Kidney (tissue), 14 donors: Measurements from ENCODE around the gene GALNT17. TPM values are rescaled to one million over a fixed set of nuclear protein-coding genes. Genes with fewer than 3 reads are reported as not detected.

Experiments used
- DNase-seq, 5 donors: peaks; one replicate each; pipeline ENCODE4 v3.0.0-alpha.2; 2013 to 2020
- FAIRE-seq: peaks from 2 replicates; lab custom pipeline; 2012; peaks lifted over from hg19 to GRCh38; lab: Jason Lieb, UNC
- H3K27ac ChIP-seq, 2 donors: one replicate each; pipeline ENCODE4 v1.7.0; 2013; ENCODE audit warnings: low read depth in 2 of 2, low read length in 2 of 2, inconsistent platforms in 1 of 2
- H3K27me3 ChIP-seq: one replicate; pipeline ENCODE4 v1.7.1; 2013; ENCODE audit warnings: low read length, inconsistent platforms; ENCODE audit not compliant: control insufficient read depth, insufficient read depth
- H3K36me3 ChIP-seq, 3 donors: one replicate each; pipeline versions ENCODE4 v1.7.0 to v1.7.1; 2013; ENCODE audit warnings: low read length in 3 of 3, control low read depth in 1 of 3, inconsistent platforms in 1 of 3; ENCODE audit not compliant: insufficient read depth in 3 of 3, control insufficient read depth in 2 of 3
- H3K4me1 ChIP-seq, 3 donors: one replicate each; pipeline versions ENCODE4 v1.7.0 to v1.7.1; 2013; ENCODE audit warnings: low read length in 3 of 3, inconsistent platforms in 1 of 3, low read depth in 1 of 3; ENCODE audit not compliant: control insufficient read depth in 2 of 3, insufficient read depth in 2 of 3
- H3K4me3 ChIP-seq, 3 donors: one replicate each; pipeline versions ENCODE4 v1.7.0 to v1.8.1; 2013; ENCODE audit warnings: low read length in 3 of 3, control low read depth in 1 of 3, inconsistent platforms in 1 of 3
- H3K9ac ChIP-seq, 3 donors: one replicate each; pipeline versions ENCODE4 v1.7.0 to v1.7.1; 2013; ENCODE audit warnings: low read length in 3 of 3, control low read depth in 1 of 3, inconsistent platforms in 1 of 3
- H3K9me3 ChIP-seq, 3 donors: one replicate each; pipeline versions ENCODE4 v1.7.0 to v1.7.1; 2013; ENCODE audit warnings: low read length in 3 of 3, control low read depth in 1 of 3, inconsistent platforms in 1 of 3; ENCODE audit not compliant: control insufficient read depth in 2 of 3, insufficient read depth in 1 of 3
- intact Hi-C: fragments of 100-400 bp; cut with DNase I; formaldehyde crosslinking; loops from one replicate; pipeline ENCODE4 v1.11.1; 2022
- polyA plus RNA-seq: library from polyadenylated mRNA; stranded (reverse); fragments of 350-450 nt; fragmentation: Illumina TruSeq; extraction: RNeasy Lipid Tissue Mini Kit (QIAGEN cat#74804); gene quantifications from one replicate; pipeline ENCODE4 v1.2.3, GENCODE V29; 2014; ENCODE audit warnings: low read depth, low replicate concordance; ENCODE audit not compliant: insufficient read depth
- total RNA-seq: library from RNA; stranded (reverse); fragmentation: NEBNext Ultra II Directional; extraction: Animal tissue kit (Norgen Biotek cat#: 25700); gene quantifications from one replicate; pipeline ENCODE4 v1.2.1, GENCODE V29; 2021
- TF ChIP-seq, protein P1 (sequence below): IDR thresholded peaks from 3 replicates; pipeline ENCODE4 v1.5.1; 2012; ENCODE audit warnings: mild to moderate bottlenecking, moderate library complexity, borderline replicate concordance; ENCODE audit not compliant: insufficient read depth; ENCODE audit errors: extremely low read depth
- donor health status: control.
- donor health status: control.
- donor health status: control.
- donor health status: control.
- donor health status: control.
- donor health status: DM: yes; HTN: yes; CAD: no.
- donor health status: Normal renal cell carcinoma (clear cell type).

The GALNT17 gene
- total and polyA plus RNA-seq, 2 donors from 2014 or later, result 2.4 to 5.5 TPM

DNA sequence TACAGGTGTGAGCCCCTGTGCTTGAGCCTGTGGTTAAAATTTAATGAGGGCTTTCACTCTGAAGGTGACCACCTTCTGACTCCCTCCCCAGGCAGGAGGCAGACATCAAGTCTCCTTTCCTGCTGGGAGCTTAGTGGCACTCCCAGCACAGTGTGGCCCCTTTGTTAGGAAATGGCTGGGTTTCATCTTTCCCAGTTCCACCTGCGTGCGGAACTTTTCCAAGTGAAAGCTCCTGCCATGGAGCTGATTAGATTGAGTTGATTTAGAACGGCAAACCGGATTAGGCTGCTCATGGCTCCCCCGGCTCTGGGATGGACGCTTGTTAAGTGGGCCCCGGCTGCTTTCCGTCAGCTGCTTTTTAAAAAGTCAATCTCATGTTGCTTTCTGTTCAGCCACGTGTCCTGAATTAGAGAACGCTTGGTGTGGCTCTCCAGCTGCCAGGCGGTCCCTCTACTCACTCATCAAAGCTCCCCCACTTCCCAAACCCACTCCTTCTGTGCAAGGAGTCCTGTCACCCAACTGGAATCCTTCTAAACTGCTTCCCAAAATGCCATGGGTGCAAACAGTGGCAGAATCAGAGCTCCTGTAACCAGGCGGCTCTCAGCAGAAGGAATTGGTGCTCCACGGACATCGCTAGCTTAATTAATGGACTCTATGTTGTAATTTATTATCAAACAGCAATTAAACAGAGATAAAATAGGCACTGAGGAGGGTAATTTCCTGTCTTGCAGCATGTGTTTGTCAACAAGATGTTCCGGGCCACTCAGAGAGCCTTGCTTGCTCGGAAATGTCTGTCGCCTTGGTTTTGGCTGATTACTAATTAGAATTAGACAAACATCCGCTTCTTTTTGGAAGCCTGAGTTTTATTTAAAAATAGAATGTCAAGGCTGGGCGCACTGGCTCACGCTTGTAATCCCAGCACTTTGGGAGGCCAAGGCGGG, 551.2 kb downstream of the GALNT17 start:
- H3K27ac ChIP-seq, result peak overlapping the region in 1 of 2 donors; percentile 47
- no peaks in the 10 kb centered on the region for H3K27me3 ChIP-seq
- DNase-seq, result peak; percentile 60 to 94 (median 78)
- H3K4me3 ChIP-seq, result no peak overlapping the region
- no peak for FAIRE-seq
- no peaks in the 10 kb centered on the region for H3K9me3 ChIP-seq
- H3K4me1 ChIP-seq, result peaks cover 0 to 4% (median 0%) of the 10 kb centered on the region in 3 donors
- TF ChIP-seq, protein P1, sequence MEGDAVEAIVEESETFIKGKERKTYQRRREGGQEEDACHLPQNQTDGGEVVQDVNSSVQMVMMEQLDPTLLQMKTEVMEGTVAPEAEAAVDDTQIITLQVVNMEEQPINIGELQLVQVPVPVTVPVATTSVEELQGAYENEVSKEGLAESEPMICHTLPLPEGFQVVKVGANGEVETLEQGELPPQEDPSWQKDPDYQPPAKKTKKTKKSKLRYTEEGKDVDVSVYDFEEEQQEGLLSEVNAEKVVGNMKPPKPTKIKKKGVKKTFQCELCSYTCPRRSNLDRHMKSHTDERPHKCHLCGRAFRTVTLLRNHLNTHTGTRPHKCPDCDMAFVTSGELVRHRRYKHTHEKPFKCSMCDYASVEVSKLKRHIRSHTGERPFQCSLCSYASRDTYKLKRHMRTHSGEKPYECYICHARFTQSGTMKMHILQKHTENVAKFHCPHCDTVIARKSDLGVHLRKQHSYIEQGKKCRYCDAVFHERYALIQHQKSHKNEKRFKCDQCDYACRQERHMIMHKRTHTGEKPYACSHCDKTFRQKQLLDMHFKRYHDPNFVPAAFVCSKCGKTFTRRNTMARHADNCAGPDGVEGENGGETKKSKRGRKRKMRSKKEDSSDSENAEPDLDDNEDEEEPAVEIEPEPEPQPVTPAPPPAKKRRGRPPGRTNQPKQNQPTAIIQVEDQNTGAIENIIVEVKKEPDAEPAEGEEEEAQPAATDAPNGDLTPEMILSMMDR, result no peak
- no peaks in the 10 kb centered on the region for H3K36me3 ChIP-seq
- intact Hi-C loops, result no loop called here
- no peak overlapping the region for H3K9ac ChIP-seq

DNA sequence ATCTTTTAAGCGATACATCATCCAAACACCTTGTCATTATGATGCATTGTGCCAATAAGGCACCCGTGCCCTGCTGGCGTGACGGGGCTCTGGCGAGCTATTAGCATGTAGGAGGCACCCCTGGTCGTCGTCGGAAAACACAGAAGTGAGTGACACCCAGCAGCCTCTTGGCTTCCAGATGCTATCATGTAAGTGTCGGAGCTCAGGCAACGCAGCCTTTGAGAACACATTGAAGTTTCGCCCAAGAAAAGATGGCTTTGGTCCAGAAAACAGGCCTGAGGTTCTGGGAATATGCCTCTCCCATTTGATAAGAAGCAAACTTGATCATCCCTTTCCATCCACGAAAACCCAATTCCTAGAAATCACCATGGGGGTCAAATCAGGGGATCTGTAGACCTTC, 555.3 kb downstream of the GALNT17 start:
- DNase-seq, result peak in 1 of 5 donors; percentile 35
- peaks cover 0 to 4% (median 0%) of the 10 kb centered on the region in 3 donors for H3K4me1 ChIP-seq
- FAIRE-seq, result no peak
- H3K9me3 ChIP-seq, result no peaks in the 10 kb centered on the region
- intact Hi-C loops, result no loop called here
- no peaks in the 10 kb centered on the region for H3K27me3 ChIP-seq
- TF ChIP-seq, protein P1, result no peak
- H3K27ac ChIP-seq, result no peak overlapping the region
- no peak overlapping the region for H3K4me3 ChIP-seq
- H3K9ac ChIP-seq, result no peak overlapping the region
- H3K36me3 ChIP-seq, result no peaks in the 10 kb centered on the region

DNA sequence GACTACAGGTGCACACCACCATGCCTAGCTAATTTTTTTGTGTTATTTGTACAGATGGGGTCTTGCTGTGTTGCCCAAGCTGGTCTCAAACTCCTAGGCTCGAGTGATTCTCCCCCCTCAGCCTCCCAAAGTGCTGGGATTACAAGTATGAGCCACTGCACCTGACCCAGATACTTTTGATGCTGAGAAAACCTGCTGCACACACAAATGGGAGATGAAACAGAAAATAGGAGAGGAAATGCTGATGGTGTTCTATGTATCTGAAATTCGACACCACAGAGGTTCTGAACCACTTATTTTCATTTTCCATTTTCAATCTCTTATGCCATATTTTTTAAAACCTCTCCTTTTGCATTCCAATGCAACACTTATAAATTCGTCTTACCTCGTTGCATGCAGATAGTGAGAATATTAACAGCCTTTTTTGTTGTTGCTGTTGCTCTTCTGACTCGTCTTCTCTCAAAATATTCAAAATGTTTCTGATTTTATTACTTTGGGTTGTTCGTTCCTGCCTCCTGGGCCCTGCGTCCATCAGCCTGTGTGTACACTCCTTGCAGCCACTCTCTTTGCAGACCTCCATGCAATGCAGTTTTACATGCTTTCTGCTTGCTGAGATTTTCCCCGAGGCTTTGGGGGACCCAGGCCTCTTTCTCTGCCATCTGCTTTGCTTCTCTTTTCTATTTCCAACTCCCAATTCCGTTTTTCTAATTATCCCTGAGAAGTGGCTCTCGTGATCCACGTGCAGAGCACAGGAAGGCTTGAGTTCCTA, 556.1 kb downstream of the GALNT17 start:
- Histone ChIP-seq H3K9ac (no peak overlapping the region), H3K27ac (no peak overlapping the region), H3K9me3 (no peaks in the 10 kb centered on the region), H3K4me1 (peaks cover 0 to 2% (median 0%) of the 10 kb centered on the region in 3 donors), H3K27me3 (no peaks in the 10 kb centered on the region), H3K4me3 (no peak overlapping the region), H3K36me3 (no peaks in the 10 kb centered on the region)
- DNase-seq (no peak), FAIRE-seq (no peak)
- intact Hi-C loops, result no loop called here
- TF ChIP-seq, protein P1, result no peak
